Measurements from ENCODE around the gene MEOX2. TPM values are rescaled to one million over a fixed set of nuclear protein-coding genes. Genes with fewer than 3 reads are reported as not detected.

Gene MEOX2
- total RNA-seq, 1 donor from 2014 or later, result 0.39 TPM

DNA sequence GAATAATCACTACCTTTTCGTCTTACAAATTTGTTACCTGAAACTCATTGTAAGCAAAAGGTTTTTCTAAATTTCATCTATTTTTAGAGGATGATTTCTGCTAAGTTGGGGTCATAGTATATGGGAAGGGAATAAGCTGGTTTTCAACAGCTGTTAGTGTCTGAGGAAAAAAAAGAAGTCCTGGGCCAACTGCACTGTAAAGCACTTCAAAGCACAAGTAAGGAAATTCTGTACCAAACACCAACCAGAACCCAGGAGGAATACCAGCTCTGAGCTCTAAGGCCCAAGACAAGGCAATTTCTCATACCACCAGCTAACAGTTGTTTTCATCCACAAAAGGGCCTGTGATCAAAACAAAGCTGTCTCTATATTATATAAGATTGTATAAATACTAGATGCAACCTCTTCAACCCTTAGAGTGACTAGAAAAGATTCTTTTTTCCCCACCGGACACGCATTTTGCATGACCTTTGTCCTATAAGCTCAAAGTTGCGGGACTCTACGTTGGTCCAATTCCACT, 6.1 kb upstream of the MEOX2 start:
- no peak overlapping the region for H3K4me3 Mint-ChIP-seq (ENCODE audit: unreplicated experiment)
- no peak for DNase-seq
- H3K36me3 Mint-ChIP-seq (ENCODE audit: unreplicated experiment), result no peaks in the 10 kb centered on the region
- H3K27ac Mint-ChIP-seq (ENCODE audit: unreplicated experiment), result no peak overlapping the region
- H3K9me3 Mint-ChIP-seq (ENCODE audit: unreplicated experiment), result peaks cover 2% of the 10 kb centered on the region
- TF ChIP-seq, protein P1, sequence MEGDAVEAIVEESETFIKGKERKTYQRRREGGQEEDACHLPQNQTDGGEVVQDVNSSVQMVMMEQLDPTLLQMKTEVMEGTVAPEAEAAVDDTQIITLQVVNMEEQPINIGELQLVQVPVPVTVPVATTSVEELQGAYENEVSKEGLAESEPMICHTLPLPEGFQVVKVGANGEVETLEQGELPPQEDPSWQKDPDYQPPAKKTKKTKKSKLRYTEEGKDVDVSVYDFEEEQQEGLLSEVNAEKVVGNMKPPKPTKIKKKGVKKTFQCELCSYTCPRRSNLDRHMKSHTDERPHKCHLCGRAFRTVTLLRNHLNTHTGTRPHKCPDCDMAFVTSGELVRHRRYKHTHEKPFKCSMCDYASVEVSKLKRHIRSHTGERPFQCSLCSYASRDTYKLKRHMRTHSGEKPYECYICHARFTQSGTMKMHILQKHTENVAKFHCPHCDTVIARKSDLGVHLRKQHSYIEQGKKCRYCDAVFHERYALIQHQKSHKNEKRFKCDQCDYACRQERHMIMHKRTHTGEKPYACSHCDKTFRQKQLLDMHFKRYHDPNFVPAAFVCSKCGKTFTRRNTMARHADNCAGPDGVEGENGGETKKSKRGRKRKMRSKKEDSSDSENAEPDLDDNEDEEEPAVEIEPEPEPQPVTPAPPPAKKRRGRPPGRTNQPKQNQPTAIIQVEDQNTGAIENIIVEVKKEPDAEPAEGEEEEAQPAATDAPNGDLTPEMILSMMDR (IDR thresholded peaks at IDR 0.05; ENCODE audit: partially characterized antibody, unreplicated experiment), result no peak
- H3K27me3 Mint-ChIP-seq (ENCODE audit: unreplicated experiment), result peaks cover 2% of the 10 kb centered on the region
- H3K4me1 Mint-ChIP-seq (ENCODE audit: low read depth, unreplicated experiment), result peaks cover 13% of the 10 kb centered on the region

DNA sequence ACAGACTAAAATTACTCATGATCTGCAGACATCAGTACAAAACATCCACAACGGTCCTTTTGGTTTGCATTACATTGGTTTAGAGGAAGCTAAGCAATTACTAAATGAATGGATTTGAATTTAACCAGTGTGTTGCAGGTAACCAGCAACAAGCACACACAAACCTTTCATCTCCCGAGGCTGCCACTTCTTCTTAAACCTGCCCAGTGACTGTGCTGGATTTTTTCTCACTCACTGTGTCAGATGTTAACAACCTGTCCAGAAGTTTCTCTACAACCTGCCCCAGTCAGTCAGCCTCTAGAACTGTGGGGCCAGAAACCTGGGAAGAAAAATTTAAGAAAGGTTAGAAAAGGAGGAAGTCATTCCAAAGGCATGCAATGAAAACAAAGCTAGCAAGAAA, 2.4 kb upstream of the MEOX2 start:
- TF ChIP-seq, protein P1 (IDR thresholded peaks at IDR 0.05; ENCODE audit: partially characterized antibody, unreplicated experiment), result no peak
- DNase-seq, result no peak
- Mint-ChIP-seq H3K27me3 (ENCODE audit: unreplicated experiment) (peaks cover 14% of the 10 kb centered on the region), H3K27ac (ENCODE audit: unreplicated experiment) (no peak overlapping the region), H3K36me3 (ENCODE audit: unreplicated experiment) (no peaks in the 10 kb centered on the region), H3K4me3 (ENCODE audit: unreplicated experiment) (no peak overlapping the region), H3K9me3 (ENCODE audit: unreplicated experiment) (peaks cover 5% of the 10 kb centered on the region), H3K4me1 (ENCODE audit: low read depth, unreplicated experiment) (peaks cover 23% of the 10 kb centered on the region)

DNA sequence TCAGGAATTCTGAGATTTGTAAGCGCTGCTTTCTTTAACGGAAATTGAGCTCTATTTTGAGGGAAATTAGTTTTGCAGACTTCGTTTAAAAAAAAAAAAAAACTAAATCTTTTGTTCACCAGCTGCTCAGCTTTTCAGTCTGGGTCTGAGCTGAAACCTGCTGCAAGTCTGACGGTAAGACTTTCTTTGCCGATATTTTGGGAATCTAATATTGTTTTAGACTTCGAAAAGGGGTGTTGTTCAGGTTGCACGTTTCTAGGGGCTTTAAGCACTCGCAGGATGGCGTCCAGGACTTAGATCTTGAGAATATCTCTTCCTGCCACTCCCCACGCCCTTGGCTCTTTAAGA, 1.8 kb upstream of the MEOX2 start:
- DNase-seq, result no peak
- TF ChIP-seq, protein P1 (IDR thresholded peaks at IDR 0.05; ENCODE audit: partially characterized antibody, unreplicated experiment), result no peak
- H3K36me3 Mint-ChIP-seq (ENCODE audit: unreplicated experiment), result no peaks in the 10 kb centered on the region
- H3K4me1 Mint-ChIP-seq (ENCODE audit: low read depth, unreplicated experiment), result peaks cover 23% of the 10 kb centered on the region
- H3K27me3 Mint-ChIP-seq (ENCODE audit: unreplicated experiment), result peaks cover 14% of the 10 kb centered on the region
- H3K4me3 Mint-ChIP-seq (ENCODE audit: unreplicated experiment), result peak overlapping the region; percentile 99
- H3K9me3 Mint-ChIP-seq (ENCODE audit: unreplicated experiment), result peaks cover 5% of the 10 kb centered on the region
- no peak overlapping the region for H3K27ac Mint-ChIP-seq (ENCODE audit: unreplicated experiment)

DNA sequence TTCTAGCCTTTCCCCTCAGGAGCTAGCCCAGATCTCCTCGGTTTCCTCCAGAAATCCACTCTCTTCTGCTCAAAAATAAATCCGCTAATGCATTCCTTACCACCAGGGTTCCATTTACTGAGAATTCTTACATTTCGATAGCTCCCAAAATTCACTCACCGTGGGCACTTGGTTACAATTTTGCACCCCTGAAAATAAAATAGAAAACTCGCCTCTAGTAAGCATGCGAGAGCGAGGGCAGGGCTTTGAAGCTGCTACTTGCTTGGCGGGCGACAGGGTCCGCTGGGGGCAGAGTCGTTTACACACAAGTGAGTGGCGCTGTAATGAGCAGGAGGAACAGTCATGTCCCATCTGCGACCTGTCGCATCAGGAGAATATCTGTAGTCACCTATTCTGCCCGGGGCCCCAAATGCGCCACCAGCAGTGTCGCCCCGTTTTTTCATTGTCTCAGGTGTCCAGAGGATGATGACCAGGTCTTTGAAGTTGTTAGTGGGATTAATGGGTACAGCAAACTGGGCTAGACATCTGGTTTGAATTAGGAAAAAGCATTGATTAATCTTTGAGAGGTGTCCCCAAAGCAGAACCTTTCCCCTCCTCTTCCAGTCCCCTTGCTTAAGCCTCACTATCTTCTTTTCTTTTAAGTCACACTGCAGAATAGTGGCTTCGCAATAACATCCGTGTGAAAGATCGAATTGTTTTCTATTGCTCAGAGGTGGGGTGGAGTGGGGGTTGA, 1.2 kb upstream of the MEOX2 start:
- H3K4me3 Mint-ChIP-seq (ENCODE audit: unreplicated experiment), result peak overlapping the region; percentile 99
- peaks cover 23% of the 10 kb centered on the region for H3K4me1 Mint-ChIP-seq (ENCODE audit: low read depth, unreplicated experiment)

More for the DNA sequence above, 1.2 kb upstream of the MEOX2 start:
- DNase-seq, result peak; percentile 64
- Mint-ChIP-seq H3K9me3 (ENCODE audit: unreplicated experiment) (peaks cover 5% of the 10 kb centered on the region), H3K27ac (ENCODE audit: unreplicated experiment) (peak overlapping the region; percentile 17), H3K36me3 (ENCODE audit: unreplicated experiment) (no peaks in the 10 kb centered on the region), H3K27me3 (ENCODE audit: unreplicated experiment) (peaks cover 14% of the 10 kb centered on the region)
- TF ChIP-seq, protein P1 (IDR thresholded peaks at IDR 0.05; ENCODE audit: partially characterized antibody, unreplicated experiment), result no peak
